Urinary bladder (tissue), 4 donors: Measurements from ENCODE around the gene ARHGAP45. TPM values are rescaled to one million over a fixed set of nuclear protein-coding genes. Genes with fewer than 3 reads are reported as not detected.
A peak's percentile ranks its signal among the peaks of the same experiment; 100 is the strongest.
"Not testable (repeated sequence)": the region's sequence is repeated elsewhere in the genome, so short reads cannot be mapped to it uniquely, and the experiment has no call there.

Experiments used
- DNase-seq: peaks from one replicate; pipeline ENCODE4 v3.0.0-alpha.2; 2015; ENCODE audit errors: extremely low spot score
- H3K27ac ChIP-seq: one replicate; pipeline ENCODE4 v1.5.1; 2013; ENCODE audit warnings: low read depth, mild to moderate bottlenecking, moderate library complexity
- H3K36me3 ChIP-seq: one replicate; pipeline ENCODE4 v1.6.1; 2013; ENCODE audit warnings: mild to moderate bottlenecking, moderate library complexity; ENCODE audit not compliant: insufficient read depth
- H3K4me1 ChIP-seq: one replicate; pipeline ENCODE4 v1.6.1; 2013; ENCODE audit warnings: mild to moderate bottlenecking, moderate library complexity; ENCODE audit not compliant: insufficient read depth
- H3K4me3 ChIP-seq: one replicate; pipeline ENCODE4 v1.5.1; 2013; ENCODE audit warnings: low read depth, low read length
- WGBS: extraction: QIAGEN DNeasy Blood & Tissue Kit; methylation state at CpG from one replicate; pipeline ENCODE4 v1.1.7; 2013; 5-methylcytosine and 5-hydroxymethylcytosine counted together
- polyA plus RNA-seq: library from polyadenylated mRNA; stranded (reverse); fragments of 200-250 nt; gene quantifications from one replicate; pipeline ENCODE4 v1.2.3, GENCODE V29; 2013
- total RNA-seq: library from RNA; depleted of rRNA; stranded (reverse); fragments of >200 nt; gene quantifications from one replicate; pipeline ENCODE4 v1.2.3, GENCODE V29; 2014
- donor health status: healthy with polysubstance abuse.
- donor health status: healthy.

ARHGAP45 gene
- total and polyA plus RNA-seq, 2 donors = 5.7 to 12.0 TPM

GRCh38 chr19:1126984-1127760, 60.2 kb downstream of the ARHGAP45 start:
- Histone ChIP-seq H3K27ac (no peak overlapping the region), H3K4me1 (peaks cover 3% of the 10 kb centered on the region), H3K36me3 (no peaks in the 10 kb centered on the region), H3K4me3 (no peak overlapping the region)
- DNase-seq = no peak
- WGBS = 91% methylated on average over 33 of the region's 33 CpGs

- DNase-seq = no peak
- WGBS = 96% methylated on average over 17 of the region's 17 CpGs
- Histone ChIP-seq H3K4me1 (peaks cover 6% of the 10 kb centered on the region), H3K4me3 (no peak overlapping the region), H3K36me3 (no peaks in the 10 kb centered on the region), H3K27ac (no peak overlapping the region)
Observed at GRCh38 chr19:1128106-1128505, 61.1 kb downstream of the ARHGAP45 start.

GRCh38 chr19:1129084-1129483, 62.1 kb downstream of the ARHGAP45 start:
- H3K4me1 ChIP-seq, H3K27ac ChIP-seq, H3K4me3 ChIP-seq, H3K36me3 ChIP-seq, DNase-seq: not testable (repeated sequence)
- WGBS = 92% methylated on average over 7 of the region's 7 CpGs

GRCh38 chr19:1129535-1129934, 62.6 kb downstream of the ARHGAP45 start:
- Histone ChIP-seq H3K4me1 (peaks cover 6% of the 10 kb centered on the region), H3K36me3 (no peaks in the 10 kb centered on the region), H3K27ac (no peak overlapping the region), H3K4me3 (no peak overlapping the region)
- DNase-seq = no peak
- 94% methylated on average over 18 of the region's 18 CpGs for WGBS

- Histone ChIP-seq H3K36me3 (no peaks in the 10 kb centered on the region), H3K4me3 (peak overlapping the region; percentile 56), H3K27ac (peak overlapping the region; percentile 97), H3K4me1 (peaks cover 6% of the 10 kb centered on the region)
- no peak for DNase-seq
- 60% methylated on average over 22 of the region's 22 CpGs for WGBS
Observed at GRCh38 chr19:1130771-1131717, 64.1 kb downstream of the ARHGAP45 start.

GRCh38 chr19:1131718-1132551, 65.0 kb downstream of the ARHGAP45 start:
- Histone ChIP-seq H3K4me3 (peak overlapping the region; percentile 56), H3K27ac (peak overlapping the region; percentile 97), H3K4me1 (peaks cover 6% of the 10 kb centered on the region), H3K36me3 (no peaks in the 10 kb centered on the region)
- DNase-seq = no peak
- 2% methylated on average over 64 of the region's 64 CpGs for WGBS

- Histone ChIP-seq H3K4me3 (peak overlapping the region; percentile 56), H3K27ac (peak overlapping the region; percentile 71), H3K4me1 (peaks cover 6% of the 10 kb centered on the region), H3K36me3 (no peaks in the 10 kb centered on the region)
- no peak for DNase-seq
- WGBS = 65% methylated on average over 48 of the region's 48 CpGs
Observed at GRCh38 chr19:1132552-1133383, 65.8 kb downstream of the ARHGAP45 start.

- WGBS = 93% methylated on average over 25 of the region's 25 CpGs
- no peak overlapping the region for H3K27ac ChIP-seq
- no peak for DNase-seq
- no peak overlapping the region for H3K4me3 ChIP-seq
- H3K36me3 ChIP-seq = no peaks in the 10 kb centered on the region
- H3K4me1 ChIP-seq = peaks cover 6% of the 10 kb centered on the region
Observed at GRCh38 chr19:1133471-1133929, 66.5 kb downstream of the ARHGAP45 start.

- H3K4me3 ChIP-seq = no peak overlapping the region
- no peak for DNase-seq
- no peak overlapping the region for H3K27ac ChIP-seq
- no peaks in the 10 kb centered on the region for H3K36me3 ChIP-seq
- peaks cover 6% of the 10 kb centered on the region for H3K4me1 ChIP-seq
- WGBS = 90% methylated on average over 11 of the region's 11 CpGs
Observed at GRCh38 chr19:1134431-1134830, 67.5 kb downstream of the ARHGAP45 start.

- peaks cover 5% of the 10 kb centered on the region for H3K4me1 ChIP-seq
- H3K4me3 ChIP-seq = no peak overlapping the region
- WGBS = 79% methylated on average over 17 of the region's 17 CpGs
- DNase-seq = no peak
- no peaks in the 10 kb centered on the region for H3K36me3 ChIP-seq
- H3K27ac ChIP-seq = no peak overlapping the region
Observed at GRCh38 chr19:1135454-1135853, 68.5 kb downstream of the ARHGAP45 start.

GRCh38 chr19:1136201-1136600, 69.2 kb downstream of the ARHGAP45 start:
- Histone ChIP-seq H3K36me3 (no peaks in the 10 kb centered on the region), H3K4me1 (peaks cover 3% of the 10 kb centered on the region), H3K4me3 (no peak overlapping the region), H3K27ac (no peak overlapping the region)
- 76% methylated on average over 12 of the region's 12 CpGs for WGBS
- no peak for DNase-seq
